B cell (primary cell): ENCODE data around the gene F2RL3.

ENCODE experiments used
- EZH2 ChIP-seq: IDR thresholded peaks from 2 replicates; pipeline ENCODE4 v1.6.1; 2012; ENCODE audit warnings: borderline replicate concordance, low read depth, mild to moderate bottlenecking, moderate library complexity, low read length; ENCODE audit not compliant: insufficient read depth, poor library complexity, severe bottlenecking
- TF ChIP-seq, protein P1 (sequence below): fragments of 200-600 bp; IDR thresholded peaks from one replicate; pipeline ENCODE4 v1.8.0; 2022; ENCODE audit warnings: antibody characterized with exemption, mild to moderate bottlenecking

DNA sequence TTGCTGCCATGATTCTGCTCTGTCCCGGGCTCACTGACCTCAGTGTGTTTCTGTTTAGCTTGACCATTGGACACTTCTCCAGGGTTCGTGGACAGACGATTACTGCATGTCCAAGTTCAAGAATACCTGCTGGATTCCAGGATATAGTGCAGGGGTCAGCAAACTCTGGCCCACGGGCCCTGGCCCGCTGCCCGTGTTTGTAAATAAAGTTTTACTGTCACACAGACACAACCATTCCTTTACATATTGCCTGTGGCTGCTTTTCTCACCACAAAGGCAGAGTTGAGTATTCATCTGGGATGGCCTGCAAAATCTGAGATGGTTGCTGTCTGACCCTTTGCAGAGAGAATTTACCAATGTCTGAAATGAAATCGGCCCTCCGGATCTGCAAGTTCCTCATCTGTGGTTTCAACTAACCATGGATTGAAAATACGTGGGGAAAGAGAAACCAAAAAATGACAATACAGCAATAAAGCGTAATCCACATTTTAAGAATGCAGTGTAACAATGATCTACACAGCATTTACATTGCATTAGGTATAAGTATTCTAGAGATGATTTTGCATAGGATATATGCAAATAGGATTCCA lies 25.9 kb upstream of the F2RL3 start:
- TF ChIP-seq, protein P1, sequence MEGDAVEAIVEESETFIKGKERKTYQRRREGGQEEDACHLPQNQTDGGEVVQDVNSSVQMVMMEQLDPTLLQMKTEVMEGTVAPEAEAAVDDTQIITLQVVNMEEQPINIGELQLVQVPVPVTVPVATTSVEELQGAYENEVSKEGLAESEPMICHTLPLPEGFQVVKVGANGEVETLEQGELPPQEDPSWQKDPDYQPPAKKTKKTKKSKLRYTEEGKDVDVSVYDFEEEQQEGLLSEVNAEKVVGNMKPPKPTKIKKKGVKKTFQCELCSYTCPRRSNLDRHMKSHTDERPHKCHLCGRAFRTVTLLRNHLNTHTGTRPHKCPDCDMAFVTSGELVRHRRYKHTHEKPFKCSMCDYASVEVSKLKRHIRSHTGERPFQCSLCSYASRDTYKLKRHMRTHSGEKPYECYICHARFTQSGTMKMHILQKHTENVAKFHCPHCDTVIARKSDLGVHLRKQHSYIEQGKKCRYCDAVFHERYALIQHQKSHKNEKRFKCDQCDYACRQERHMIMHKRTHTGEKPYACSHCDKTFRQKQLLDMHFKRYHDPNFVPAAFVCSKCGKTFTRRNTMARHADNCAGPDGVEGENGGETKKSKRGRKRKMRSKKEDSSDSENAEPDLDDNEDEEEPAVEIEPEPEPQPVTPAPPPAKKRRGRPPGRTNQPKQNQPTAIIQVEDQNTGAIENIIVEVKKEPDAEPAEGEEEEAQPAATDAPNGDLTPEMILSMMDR, result no peak
- TF ChIP-seq EZH2, result no peak
